Measurements from ENCODE around the gene RCE1.

The RCE1 gene

DNA sequence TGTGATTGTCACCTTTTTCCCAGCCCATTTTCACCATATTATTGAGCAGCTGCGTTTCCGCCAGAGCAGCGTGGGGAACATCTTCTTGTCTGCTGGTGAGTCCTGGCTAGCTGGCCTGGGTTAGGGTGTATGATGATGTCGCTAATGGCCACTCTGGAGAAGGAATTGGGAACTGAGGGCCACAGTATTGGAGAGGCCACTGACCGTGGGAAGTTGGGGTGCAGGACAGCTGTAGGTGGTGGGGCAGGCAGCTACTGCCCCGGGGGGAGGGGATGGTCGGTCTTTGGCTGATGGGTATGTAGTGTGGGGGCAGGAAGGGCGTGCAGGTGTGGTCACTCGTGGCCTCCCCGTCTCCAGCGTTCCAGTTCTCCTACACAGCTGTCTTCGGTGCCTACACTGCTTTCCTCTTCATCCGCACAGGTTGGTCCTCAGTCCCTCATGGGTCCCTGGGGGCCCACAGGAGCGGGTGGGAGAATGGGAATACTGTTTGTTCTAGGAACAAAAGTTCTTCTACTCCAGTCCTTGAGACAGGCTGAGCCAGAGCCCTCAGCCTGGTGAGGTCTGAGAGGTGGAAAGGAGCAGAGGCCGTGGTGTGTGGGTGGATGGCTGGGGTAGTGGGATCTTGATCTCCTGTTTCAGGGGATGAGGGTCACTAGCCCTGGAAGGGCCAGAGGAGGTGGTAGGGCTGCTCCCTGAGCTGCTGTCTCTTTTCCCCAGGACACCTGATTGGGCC is 2.1 kb downstream of the RCE1 start:
- no peak for DNase-seq

DNA sequence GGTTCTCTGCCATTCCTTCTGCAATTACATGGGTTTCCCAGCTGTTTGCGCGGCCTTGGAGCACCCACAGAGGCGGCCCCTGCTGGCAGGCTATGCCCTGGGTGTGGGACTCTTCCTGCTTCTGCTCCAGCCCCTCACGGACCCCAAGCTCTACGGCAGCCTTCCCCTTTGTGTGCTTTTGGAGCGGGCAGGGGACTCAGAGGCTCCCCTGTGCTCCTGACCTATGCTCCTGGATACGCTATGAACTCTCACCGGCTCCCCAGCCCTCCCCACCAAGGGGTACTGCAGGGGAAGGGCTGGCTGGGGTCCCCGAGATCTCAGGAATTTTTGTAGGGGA is 2.6 kb downstream of the RCE1 start:
- no peak for DNase-seq

DNA sequence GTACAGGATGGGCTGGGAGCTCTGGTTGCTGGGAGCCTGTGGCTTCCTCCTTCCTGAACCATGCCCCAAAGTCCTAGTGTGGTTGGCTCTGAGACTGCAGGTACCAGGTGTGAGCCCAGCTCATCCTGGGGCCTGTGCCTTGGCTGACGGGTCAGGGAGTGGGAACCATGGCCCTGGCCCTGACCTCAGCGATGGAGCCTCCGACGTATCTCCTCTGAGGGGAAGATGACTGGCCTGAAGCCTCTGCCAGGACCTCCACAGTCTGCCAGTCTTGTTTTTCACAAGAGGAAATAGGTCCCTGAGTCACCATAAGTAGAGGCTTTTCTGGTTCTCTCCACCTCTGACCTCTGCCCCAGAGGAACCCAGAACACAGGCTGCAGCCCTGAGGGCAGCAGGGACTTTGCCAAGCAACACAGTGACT is 3.4 kb downstream of the RCE1 start:
- DNase-seq: no peak

DNA sequence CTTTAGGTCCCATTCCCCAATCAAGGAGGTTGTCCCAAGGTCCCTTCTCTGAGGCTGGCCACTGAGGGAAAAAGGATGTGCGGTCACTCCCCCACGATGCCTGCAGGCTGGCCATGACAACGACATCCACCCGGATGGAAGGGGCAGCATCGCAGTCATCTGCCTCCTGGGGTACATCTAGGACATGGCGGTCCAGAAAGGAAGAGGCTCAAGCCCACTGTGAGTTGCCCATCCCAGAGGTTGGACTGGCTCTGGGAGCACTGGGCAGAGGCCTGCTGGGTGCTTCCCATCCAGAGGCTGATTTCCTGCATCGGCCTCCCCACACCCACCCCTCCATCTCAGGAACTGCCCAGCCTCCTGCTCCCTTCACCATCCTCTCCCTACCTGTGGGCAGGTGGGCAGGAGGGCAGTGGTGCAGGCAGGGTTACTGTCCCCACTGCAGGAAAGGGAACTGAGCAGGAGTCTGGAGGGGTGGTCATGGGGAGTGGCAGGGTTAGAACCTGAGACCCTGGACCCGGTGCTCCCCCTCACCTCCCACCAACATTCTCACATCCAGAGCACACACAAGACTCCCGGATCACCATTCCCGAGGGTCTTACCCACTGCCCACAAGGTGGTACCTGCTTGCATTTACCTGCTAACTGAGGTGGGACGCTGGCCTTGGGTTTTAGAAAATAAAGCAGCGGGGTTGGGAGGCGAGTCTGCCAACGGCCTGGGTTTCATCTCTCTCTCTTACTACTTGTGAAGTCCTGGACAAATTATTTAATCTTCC is 4.4 kb downstream of the RCE1 start:
- no peak for DNase-seq

DNA sequence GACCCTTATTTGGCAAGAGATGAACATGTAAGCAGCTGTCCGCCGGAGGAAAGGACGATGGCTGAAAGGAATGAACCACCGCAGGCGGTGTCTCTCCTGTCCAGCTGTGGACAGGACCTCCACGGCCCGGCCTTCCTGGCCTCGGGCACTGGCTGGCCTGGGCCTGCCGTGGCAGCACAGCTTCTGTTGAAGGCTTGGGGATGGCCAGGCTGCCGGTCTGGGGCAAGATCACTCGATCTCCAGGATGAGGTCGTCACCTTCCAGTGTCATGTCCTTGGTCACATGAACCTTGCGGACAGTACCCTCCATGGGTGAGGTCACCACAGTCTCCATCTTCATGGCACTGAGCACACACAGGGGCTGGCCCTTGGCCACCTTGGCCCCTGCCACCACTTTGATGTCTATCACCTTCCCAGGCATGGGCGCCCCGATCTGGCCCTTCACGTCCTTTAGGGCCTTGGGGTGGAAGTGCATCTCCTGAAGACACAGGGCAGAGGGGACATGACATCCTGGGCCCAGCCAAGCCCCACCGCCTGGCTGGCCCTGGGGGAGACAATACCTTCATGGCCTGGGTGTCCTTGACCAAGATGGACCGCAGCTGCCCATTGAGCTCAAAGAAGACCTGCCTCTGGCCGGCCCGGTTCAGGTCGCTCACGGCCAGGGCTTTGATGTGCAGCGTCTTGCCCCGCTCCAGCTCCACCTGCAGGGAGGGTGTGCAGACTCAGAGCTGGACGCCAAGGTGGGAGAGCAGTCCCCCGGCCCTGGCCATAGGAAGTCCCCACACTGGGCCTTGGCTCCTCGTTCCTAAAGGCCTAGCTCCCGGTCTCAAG is 5.6 kb downstream of the RCE1 start:
- DNase-seq: no peak

DNA sequence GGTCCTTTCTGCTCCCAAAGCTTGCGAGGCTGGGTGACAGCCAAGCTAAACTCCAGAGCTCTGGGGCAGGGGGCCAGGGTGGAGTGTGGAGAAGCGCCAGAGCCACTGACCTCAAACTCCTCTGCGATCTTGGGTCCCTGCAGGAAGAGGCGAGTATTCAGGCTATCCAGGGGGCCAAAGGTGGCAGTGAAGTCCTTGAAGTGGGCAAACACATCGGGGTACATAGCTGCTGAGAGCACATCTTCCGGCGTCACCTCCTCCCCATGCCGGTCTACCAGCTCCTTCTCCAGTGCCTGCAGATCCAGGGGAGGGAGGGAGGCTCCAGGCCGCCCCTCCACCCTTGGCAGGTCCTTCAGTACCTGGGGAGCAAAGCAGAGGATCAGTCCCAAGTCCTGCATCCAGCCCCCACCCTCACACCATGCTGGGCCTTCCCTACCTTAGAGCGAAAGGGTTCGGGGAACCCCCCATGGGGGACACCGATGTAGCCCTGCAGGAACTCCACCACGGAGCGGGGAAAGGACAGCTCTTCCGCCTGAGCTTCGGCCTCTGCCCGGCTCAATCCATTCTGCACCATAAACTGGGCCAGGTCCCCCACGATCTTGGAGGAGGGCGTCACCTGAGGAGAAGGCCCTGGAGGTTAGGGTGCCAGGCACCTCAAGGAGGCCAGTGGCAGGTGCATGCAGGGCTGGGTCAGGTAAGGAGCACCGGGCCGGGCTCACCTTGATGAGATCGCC is 6.4 kb downstream of the RCE1 start:
- no peak for DNase-seq

DNA sequence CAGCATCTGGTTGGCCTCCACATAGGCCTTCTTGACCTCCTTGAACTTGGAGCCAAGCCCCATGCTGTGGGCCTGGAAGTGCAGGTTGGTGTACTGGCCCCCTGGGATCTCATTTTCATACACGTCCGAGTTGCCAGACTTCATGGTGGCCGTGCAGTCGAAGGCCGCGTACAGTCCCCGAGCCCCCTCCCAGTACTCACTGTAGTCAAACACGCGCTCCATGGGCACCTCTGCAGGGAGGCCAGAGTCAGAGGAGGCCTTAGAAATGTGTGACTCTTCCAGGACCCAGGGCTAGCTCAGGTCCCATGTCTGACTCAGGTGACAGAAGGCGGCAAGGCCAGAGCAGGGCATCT is 7.0 kb downstream of the RCE1 start:
- no peak for DNase-seq

DNA sequence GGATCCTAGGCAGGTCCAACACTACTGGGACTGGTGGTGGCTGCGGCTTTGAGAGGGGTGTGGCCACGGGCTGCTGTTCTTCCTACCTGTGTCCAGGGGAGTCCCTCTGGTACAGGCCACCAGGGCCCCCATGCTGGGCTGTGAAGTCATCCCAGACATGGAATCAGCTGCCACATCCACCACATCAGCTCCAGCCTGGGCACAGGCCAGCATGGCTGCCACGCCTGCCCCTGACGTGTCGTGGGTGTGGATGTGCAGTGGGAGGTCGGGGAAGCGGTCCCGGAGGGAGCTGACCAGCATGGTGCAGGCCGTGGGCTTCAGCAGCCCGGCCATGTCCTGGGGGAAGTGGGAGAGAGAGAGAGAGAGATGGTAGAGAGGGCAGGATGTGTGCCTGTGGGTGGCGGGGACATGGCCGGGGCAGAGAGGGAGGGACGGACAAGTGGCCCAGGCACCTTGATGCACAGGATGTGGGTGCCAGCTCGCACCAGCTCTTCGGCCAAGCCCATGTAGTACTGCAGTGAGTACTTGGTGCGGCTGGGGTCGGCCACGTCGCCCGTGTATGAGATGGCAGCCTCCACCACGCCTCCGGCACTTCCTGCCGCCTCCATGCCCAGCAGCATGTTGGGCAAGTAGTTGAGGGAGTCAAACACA is 7.5 kb downstream of the RCE1 start:
- DNase-seq: no peak

DNA sequence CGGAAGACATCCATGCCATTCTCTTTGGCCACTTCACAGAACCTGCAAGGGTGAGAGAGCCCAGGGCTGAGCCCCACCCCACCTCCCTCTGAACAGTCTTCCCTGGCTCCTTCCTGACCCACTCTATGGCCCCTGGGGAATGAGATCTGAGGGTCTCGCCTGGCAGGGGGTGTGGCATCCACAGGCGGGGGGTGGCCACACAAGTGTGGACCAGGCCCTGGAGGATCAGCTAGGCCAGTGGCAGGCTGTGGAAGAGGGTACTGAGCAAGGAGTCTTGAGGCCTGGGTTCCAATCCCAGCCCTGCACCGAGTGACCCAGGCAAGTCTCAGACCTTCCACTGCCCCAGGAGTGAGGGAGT is 8.0 kb downstream of the RCE1 start:
- DNase-seq: no peak

DNA sequence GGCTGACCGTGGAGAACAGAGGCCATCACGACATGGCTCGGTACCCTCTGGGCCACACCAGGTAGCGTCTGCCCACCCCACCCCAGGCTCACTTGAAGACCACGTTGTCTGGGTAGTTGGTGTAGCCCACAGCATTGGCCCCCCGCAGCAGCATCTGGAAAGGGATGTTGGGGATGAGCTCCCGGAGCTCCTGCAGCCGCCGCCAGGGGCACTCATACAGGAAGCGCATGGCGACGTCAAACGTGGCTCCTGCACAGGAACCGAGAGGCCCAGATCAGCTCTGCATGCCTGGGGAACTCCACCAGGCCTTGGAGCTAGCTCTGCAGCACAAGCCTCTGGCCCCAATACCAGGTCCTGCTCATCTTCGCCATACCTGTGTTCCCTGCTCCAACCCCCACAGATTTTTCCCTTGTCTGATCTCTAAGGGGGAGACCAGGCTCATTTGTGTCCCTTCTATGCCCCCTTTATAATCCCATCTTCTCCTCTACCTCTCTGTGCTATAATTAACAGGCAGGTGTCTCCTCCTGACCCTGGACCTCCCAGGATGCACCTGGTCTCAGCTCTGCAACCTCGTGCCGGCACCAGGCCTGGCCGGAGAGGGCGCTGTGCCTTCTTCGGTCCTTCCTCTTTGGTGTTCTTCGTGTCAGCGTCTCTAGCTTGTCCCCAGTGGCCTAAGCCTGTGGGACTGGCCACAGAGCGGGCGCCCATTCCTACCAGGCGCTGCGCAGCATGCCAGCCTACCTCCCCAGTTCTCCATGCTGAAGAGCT is 8.6 kb downstream of the RCE1 start:
- no peak for DNase-seq

DNA sequence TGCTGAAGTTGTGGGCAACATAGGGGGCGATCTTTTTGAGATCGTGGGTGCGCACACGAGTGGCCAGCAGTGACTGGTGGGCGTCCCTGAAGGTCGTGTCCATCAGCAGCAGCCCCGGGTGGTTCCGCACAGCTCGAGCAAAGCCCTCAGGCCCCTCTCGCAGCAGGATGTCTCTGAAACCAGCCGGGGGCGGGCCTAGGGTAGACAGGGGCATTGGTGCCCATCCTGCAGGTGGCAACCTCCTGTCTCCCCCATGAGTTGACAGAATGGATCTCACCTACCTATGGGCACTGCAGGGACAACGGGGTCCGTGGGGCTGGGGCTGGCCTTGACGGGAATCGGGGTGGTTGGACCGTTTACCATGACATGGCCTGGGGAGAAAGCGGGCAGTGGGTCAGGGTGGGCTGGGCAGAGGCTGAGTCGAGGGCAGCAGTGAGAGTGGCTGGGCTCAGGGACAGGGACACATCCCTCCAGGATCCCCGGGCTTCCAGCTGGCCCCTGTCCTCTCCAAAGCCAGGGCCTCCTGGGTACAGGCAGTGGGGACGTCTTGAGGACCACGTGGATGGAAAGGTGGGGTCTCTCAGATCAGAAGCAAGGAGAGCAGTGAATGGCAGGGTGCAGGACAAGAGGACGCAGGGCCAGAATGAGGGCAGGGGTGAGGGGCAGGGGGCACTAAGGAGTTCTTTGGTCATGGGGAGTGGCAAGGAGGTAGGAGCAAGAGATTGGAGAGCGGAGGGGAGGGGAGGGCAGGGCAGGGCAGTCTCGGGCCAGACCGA is 9.4 kb downstream of the RCE1 start:
- no peak for DNase-seq

DNA sequence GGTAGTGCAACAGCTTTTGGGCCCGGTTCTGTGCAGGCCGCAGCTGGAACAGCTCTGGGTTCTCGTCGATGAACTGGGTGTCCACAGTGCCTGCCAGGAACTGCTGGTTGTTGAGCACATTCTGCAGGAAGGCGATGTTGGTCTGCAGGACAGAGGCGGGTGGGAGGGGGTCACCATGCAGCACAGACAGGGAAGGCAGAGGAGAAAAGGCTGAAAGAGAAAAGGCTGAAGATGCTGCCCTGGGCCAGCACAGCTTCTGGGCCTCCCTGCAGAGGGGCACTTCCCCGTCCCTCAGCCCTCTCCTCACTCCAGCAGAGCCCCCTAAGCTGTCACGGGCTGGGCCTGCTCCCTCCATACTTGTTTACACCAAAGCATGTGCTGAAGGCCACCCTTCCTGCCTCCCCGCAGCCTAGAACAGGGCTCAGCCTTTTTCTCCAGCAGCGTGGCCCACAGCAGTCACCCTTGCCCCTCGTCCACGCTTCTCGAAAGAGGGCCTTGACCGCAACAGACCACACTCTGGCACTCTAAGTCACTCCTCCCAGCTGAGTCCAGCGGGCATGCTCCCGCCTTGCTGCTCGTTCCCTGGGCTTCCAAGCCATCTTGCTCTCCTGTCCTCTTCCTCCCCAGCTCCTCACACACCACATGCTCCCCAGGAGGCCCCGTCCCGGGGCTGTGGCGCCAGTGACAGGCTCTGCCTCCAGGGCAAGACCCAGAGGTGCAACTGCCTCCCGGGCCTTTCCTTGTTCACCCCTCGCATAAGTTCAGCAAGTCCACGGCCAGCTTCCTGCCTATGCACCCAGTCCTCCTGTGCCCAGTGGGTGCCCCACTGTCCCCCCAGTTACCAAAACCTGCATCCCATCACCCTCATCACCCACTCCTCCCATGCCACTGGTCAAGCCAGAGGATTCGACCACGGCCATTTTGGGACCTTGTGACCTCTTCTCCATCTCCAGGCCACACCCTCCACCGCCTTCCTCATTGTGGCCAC is 10.3 kb downstream of the RCE1 start:
- no peak for DNase-seq

DNA sequence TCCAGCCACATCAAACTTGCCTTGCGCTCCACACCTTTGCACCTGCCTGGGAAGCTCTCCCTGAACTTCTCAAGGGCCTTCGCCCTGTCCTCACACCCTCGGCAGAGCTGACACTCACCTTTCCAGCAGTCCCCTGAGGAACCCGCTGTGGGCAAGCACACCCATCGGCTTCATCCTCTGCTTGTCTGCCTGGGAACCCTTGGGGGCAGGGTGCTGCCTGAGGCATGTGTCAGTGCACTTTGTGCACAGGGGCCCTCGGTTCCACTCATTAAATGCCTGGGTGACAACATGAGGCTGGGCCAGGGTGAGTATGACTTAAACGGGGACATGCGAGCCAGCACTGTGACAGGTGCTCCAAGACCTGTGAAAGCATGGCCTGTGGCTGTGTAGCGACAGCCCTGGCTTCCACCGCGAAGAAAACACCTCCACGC is 11.0 kb downstream of the RCE1 start:
- DNase-seq: no peak

DNA sequence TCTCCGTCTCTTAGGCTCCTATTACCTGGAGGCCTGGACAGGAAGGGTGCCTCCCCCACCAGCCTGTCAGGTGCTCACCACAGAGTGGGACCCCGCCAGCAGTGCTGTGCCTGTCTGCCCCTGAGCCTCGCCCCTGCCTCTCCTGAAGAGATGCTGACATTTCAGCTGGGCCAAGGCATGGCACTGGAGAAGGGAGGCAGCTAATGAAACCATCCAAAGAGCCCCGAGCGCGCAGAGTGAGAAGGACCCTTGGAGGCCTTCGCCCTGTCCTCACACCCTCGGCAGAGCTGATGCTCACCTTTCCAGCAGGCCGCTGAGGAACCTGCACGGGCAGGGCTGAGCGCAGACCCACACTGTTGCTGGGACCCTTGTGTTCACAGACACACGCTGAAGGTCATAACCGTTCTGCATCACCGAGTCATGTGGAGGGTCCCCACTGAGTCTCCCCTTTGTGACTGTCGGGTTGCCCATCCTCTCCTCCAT is 11.5 kb downstream of the RCE1 start:
- no peak for DNase-seq

DNA sequence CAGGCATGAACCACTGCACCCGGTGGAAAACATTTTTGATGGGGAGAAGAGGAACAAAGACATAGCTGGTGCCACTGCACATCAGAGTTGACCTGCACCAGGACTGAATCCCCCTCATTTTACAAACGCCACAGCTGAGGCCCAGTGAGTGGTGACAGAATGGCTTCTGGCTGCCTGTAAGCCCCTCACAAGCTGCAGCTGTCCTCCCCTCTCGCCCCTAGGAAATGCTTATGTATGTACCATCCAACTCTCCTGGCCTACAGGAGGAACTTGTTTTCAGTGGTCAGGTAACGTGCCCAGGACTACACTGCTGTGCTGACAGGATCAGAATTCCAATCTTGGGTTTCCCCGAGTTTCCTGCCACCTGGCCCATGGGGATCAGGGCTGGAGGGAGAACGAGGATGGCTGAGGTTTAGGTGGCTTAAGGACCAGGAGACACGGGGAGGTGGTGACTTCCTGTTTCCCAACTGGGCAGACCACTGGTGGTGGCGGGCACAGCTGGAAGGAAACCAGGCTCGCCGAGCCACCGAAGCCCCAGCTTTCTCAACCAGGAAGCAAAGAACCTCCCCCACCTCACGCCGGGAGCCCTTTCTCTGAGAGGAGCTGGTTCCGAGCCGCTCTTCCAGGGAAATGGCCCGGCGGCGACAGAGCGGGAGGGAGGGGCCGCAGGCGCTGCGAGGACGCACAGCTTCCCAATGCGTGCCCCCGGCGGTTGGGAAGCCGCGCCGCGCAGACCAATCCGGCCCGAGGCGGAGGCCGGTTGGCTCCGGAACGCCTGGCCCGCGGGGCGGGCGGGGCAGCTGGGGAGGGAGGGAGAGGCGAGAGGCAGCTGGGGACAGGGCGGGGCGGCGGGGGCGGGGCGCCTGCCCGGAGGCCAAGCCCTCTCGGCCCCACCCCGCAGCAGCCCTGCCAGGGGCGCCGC is 12.6 kb downstream of the RCE1 start:
- DNase-seq: peak; percentile 85

DNA sequence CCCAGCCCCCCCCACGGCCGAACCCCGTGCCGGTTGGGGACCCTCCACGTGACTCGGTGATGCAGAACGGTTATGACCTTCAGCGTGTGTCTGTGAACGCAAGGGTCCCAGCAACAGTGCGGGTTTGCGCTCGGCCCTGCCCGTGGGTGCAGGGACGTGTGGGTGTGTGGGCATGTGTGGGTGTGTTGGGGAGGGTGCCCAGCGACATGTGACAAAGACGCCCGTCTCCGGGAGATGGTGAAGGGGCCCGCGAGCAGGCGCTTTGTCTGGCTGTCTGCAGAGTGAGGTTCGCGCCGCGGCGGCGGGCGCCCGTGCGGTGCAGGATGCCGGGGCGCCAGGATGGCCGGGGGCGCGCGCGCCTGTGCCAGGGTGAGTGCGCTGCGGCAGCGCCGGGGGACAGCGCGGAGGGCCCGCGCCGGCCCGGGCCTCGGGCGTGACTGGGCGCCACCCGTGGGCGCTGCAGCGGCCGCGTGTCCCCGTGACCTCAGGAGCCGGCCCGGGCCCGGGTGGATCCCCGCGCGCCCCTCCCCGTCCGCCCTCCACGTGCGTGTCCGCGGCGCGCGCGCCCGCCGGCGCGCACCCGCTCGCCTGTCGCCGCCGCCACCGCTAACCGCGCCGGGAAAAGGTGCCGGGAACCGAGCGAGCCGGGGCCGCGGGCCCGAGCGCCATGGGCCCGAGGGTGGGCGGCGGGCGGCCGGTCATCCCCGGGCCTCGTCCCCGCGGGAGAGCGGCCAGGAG is 13.4 kb downstream of the RCE1 start, which contains the start of gene LRFN4:
Gene LRFN4 (plus strand): TSS at position 569 of the 738 bp plus-strand sequence. CDS start 681 bp downstream, outside the sequence.
- DNase-seq: no peak

DNA sequence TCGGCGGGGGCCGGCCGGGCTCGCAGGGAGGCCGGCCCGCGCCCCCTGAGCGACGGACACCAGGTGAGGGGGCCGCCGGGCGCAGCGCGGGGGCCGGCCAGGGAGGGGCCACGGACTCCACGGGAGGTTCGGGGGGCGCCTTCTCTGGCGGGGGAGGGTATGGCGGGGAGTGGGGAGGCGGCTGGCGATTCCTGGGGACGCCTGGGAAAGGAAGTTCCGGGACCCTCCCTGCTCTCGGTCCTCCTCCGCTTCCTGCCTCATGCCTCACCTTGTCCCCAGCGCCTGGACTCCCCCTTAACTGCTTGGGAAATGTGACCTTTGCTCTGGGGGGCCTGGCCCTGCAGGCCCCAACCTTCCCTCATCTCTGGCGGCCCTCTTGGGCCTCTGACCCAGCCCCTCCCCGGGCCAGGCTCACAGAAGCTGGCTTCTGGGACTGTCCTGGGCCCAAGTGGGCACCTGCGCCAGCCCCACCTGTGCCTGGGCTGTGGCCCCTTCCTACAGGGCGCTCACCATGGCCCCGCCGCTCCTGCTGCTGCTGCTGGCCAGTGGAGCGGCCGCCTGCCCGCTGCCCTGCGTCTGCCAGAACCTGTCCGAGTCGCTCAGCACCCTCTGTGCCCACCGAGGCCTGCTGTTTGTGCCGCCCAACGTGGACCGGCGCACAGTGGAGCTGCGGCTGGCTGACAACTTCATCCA is 14.1 kb downstream of the RCE1 start:
- DNase-seq: no peak

All from NK-92 treated with Interleukin-12 subunit alpha and Interleukin-12 subunit beta, amount 100 ng/mL, for 24 hours (cell line).